Measurements from ENCODE around the gene SPDYE16. TPM values are rescaled to one million over a fixed set of nuclear protein-coding genes. Genes with fewer than 3 reads are reported as not detected.
"Not testable (repeated sequence)": the region's sequence is repeated elsewhere in the genome, so short reads cannot be mapped to it uniquely, and the experiment has no call there.

Gene SPDYE16
- total RNA-seq, 1 donor from 2014 or later: 0.35 TPM

- no peaks in the 10 kb centered on the region for H3K9me3 Mint-ChIP-seq
- no peaks in the 10 kb centered on the region for H3K36me3 Mint-ChIP-seq (ENCODE audit: low read depth)
- H3K27ac Mint-ChIP-seq (ENCODE audit: unreplicated experiment): no peak overlapping the region
- TF ChIP-seq CTCF (conservative IDR thresholded peaks at IDR 0.05): no peak
- H3K4me3 Mint-ChIP-seq: no peak overlapping the region
- H3K4me1 Mint-ChIP-seq: no peaks in the 10 kb centered on the region
- H3K27me3 Mint-ChIP-seq (ENCODE audit: low read depth): no peaks in the 10 kb centered on the region
- no peak for DNase-seq (ENCODE audit: low read depth, low spot score)
Measured at GRCh38 chr7:76515999-76516443, 27.1 kb downstream of the SPDYE16 start.

GRCh38 chr7:76514926-76515771, 27.9 kb downstream of the SPDYE16 start:
- Mint-ChIP-seq H3K27ac (ENCODE audit: unreplicated experiment) (no peak overlapping the region), H3K9me3 (no peaks in the 10 kb centered on the region), H3K4me3 (no peak overlapping the region), H3K27me3 (ENCODE audit: low read depth) (no peaks in the 10 kb centered on the region), H3K36me3 (ENCODE audit: low read depth) (no peaks in the 10 kb centered on the region), H3K4me1 (no peaks in the 10 kb centered on the region)
- no peak for DNase-seq (ENCODE audit: low read depth, low spot score)
- no peak for TF ChIP-seq CTCF (conservative IDR thresholded peaks at IDR 0.05)

- Mint-ChIP-seq H3K36me3 (ENCODE audit: low read depth) (no peaks in the 10 kb centered on the region), H3K9me3 (no peaks in the 10 kb centered on the region), H3K27ac (ENCODE audit: unreplicated experiment) (no peak overlapping the region), H3K4me1 (no peaks in the 10 kb centered on the region), H3K4me3 (no peak overlapping the region), H3K27me3 (ENCODE audit: low read depth) (no peaks in the 10 kb centered on the region)
- no peak for DNase-seq (ENCODE audit: low read depth, low spot score)
- no peak for TF ChIP-seq CTCF (conservative IDR thresholded peaks at IDR 0.05)
Measured at GRCh38 chr7:76513817-76514799, 29.0 kb downstream of the SPDYE16 start.

- peak; percentile 31 for DNase-seq (ENCODE audit: low read depth, low spot score)
- TF ChIP-seq CTCF (conservative IDR thresholded peaks at IDR 0.05): peak; percentile 44
- Mint-ChIP-seq H3K36me3 (ENCODE audit: low read depth) (no peaks in the 10 kb centered on the region), H3K4me1 (no peaks in the 10 kb centered on the region), H3K9me3 (no peaks in the 10 kb centered on the region), H3K4me3 (no peak overlapping the region), H3K27ac (ENCODE audit: unreplicated experiment) (no peak overlapping the region), H3K27me3 (ENCODE audit: low read depth) (no peaks in the 10 kb centered on the region)
Measured at GRCh38 chr7:76512941-76513816, 29.9 kb downstream of the SPDYE16 start.

- DNase-seq (ENCODE audit: low read depth, low spot score); H3K4me3 Mint-ChIP-seq; H3K9me3 Mint-ChIP-seq; H3K36me3 Mint-ChIP-seq (ENCODE audit: low read depth); H3K27ac Mint-ChIP-seq (ENCODE audit: unreplicated experiment); H3K4me1 Mint-ChIP-seq; H3K27me3 Mint-ChIP-seq (ENCODE audit: low read depth): not testable (repeated sequence)
Measured at GRCh38 chr7:76511911-76512885, 30.9 kb downstream of the SPDYE16 start.

GRCh38 chr7:76511200-76511910, 31.7 kb downstream of the SPDYE16 start:
- not testable (repeated sequence) for H3K36me3 Mint-ChIP-seq (ENCODE audit: low read depth); H3K27me3 Mint-ChIP-seq (ENCODE audit: low read depth); H3K4me3 Mint-ChIP-seq; H3K27ac Mint-ChIP-seq (ENCODE audit: unreplicated experiment); H3K9me3 Mint-ChIP-seq; H3K4me1 Mint-ChIP-seq; DNase-seq (ENCODE audit: low read depth, low spot score)

All from neural crest cell (in vitro differentiated cells).